ENCODE data around the gene OR56A4. TPM values are rescaled to one million over a fixed set of nuclear protein-coding genes. Genes with fewer than 3 reads are reported as not detected.

The OR56A4 gene
- total RNA-seq, result not detected in 2 replicates

GRCh38 chr11:6006846-6007245 lies at the start of gene OR56A4:
TSS of gene OR56A4 (minus strand) at chr11:6006946. CDS start at chr11:6002992, 3,954 bp downstream.

GRCh38 chr11:6030708-6031405 lies 24.1 kb upstream of the OR56A4 start, which contains the start of gene OR56A1:
TSS of gene OR56A1 (minus strand) at chr11:6030758. CDS start at chr11:6027692, 3,066 bp downstream.

GRCh38 chr11:5986885-5987284 lies 19.9 kb downstream of the OR56A4 start, which contains the start of gene OR52L1:
TSS of gene OR52L1 (minus strand) at chr11:5986985. CDS start at chr11:5986930, 55 bp downstream.

GRCh38 chr11:5968394-5968793 lies 38.4 kb downstream of the OR56A4 start, which contains the start of gene OR56A5:
TSS of gene OR56A5 (minus strand) at chr11:5968494. CDS start at chr11:5968494, 0 bp downstream.

Other genes with a start within 250 kb of the OR56A4 start
- not detected in 2 replicates for gene OR52N5, start 223.6 kb downstream of the OR56A4 start, total RNA-seq
- gene OR52N1, start 215.7 kb downstream of the OR56A4 start, total RNA-seq, result not detected in 2 replicates
- not detected in 2 replicates for gene OR52N2, start 198.0 kb downstream of the OR56A4 start, total RNA-seq
- gene OR52E6, start 165.0 kb downstream of the OR56A4 start, total RNA-seq, result not detected in 2 replicates
- gene OR52E8, start 149.3 kb downstream of the OR56A4 start, total RNA-seq, result not detected in 2 replicates
- not detected in 2 replicates for gene OR52E4, start 126.3 kb downstream of the OR56A4 start, total RNA-seq
- not detected in 2 replicates for gene OR52E5, start 113.7 kb downstream of the OR56A4 start, total RNA-seq
- gene OR56A3, start 64.7 kb downstream of the OR56A4 start, total RNA-seq, result not detected in 2 replicates
- gene OR56A5, start 38.5 kb downstream of the OR56A4 start, total RNA-seq, result not detected in 2 replicates
- gene OR52L1, start 20.0 kb downstream of the OR56A4 start, total RNA-seq, result not detected in 2 replicates
- gene OR56A1, start 23.8 kb upstream of the OR56A4 start, total RNA-seq, result not detected in 2 replicates
- not detected in 2 replicates for gene OR56B4, start 100.7 kb upstream of the OR56A4 start, total RNA-seq
- not detected in 2 replicates for gene OR52B2, start 163.4 kb upstream of the OR56A4 start, total RNA-seq
- not detected in 2 replicates for gene OR52W1, start 192.3 kb upstream of the OR56A4 start, total RNA-seq
- gene C11orf42, start 198.6 kb upstream of the OR56A4 start, total RNA-seq, result not detected in 2 replicates
- gene FHIP1B, start 227.7 kb upstream of the OR56A4 start, total RNA-seq, result 8.3 and 9.6 TPM in 2 replicates
- gene CNGA4, start 232.1 kb upstream of the OR56A4 start, total RNA-seq, result under 0.01 TPM in 1 of 2 replicates, not detected in the other